ENCODE measurements around the gene NFIC. TPM values are rescaled to one million over a fixed set of nuclear protein-coding genes. Genes with fewer than 3 reads are reported as not detected.

NFIC gene
- total RNA-seq, 1 experiment from 2014 or later: 75.6 TPM

DNA sequence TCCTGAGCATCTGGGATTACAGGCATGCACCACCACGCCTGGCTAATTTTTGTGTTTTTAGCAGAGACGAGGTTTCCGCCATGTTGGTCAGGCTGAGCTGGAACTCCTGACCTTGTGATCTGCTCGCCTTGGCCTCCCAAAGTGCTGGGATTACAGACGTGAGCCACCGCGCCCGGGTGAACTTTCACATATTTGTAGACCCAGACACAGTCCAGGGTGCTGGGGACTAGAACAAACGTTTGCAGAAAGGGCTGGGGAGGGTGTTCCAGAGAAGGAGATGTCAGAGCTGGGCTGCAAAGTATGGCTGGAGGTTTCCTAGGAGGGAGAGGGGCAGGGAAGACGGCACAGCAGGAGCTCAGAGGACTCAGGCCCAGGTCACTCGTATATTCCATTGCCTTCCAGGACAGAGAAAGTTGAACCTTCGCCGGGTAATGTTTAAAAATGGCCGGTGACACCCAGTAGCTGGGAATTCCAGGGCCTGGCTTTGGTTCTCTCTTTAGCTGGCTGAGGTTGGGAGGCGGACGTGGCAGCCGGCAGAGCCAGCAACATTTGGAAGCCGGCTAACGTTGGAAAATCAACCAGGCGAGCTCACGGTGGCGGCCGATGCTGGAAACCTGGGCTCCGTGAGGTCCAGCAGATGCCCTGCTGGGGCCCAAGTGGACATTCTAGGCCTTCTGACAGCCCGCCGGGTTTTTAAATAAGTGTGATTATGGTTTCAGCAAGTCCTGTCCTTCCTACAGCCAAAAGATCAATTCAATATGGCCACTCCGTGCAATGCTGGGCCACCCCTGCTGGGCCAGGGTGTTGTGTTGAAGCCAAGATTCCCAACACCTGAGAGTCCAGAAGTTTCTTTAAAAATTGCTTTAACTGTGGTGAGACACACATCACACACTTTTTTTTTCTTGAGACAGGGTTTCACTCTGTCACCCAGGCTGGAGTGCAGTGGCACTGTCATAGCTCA lies 41.5 kb downstream of the NFIC start:
- BruUV-seq (replicated peaks): no TSS peak
- Histone ChIP-seq H4K20me1 (ENCODE audit: insufficient read depth) (peaks cover 17% of the 10 kb centered on the region), H3K79me2 (ENCODE audit: low read depth) (peaks cover 5% of the 10 kb centered on the region; the same call in 1 of the 2 replicates), H3K9me2 (ENCODE audit: insufficient read depth) (no peaks in the 10 kb centered on the region), H3K27ac (no peak overlapping the region), H3K4me2 (no peak overlapping the region), H2AFZ (no peak overlapping the region), H3K4me3 (no peak overlapping the region), H3K4me1 (replicated peaks; ENCODE audit: insufficient read depth) (no peaks in the 10 kb centered on the region), H3K9me3 (ENCODE audit: insufficient read depth, low read depth) (no peaks in the 10 kb centered on the region), H3F3A (ENCODE audit: insufficient read depth, low read depth) (no peaks in the 10 kb centered on the region), H3K27me3 (ENCODE audit: insufficient read depth, low read depth) (no peaks in the 10 kb centered on the region), H3K36me3 (ENCODE audit: low read depth) (no peaks in the 10 kb centered on the region)
- no peak for TF ChIP-seq EZH2 (IDR thresholded peaks at IDR 0.05; ENCODE audit: low read depth)
- TF ChIP-seq, protein P1, sequence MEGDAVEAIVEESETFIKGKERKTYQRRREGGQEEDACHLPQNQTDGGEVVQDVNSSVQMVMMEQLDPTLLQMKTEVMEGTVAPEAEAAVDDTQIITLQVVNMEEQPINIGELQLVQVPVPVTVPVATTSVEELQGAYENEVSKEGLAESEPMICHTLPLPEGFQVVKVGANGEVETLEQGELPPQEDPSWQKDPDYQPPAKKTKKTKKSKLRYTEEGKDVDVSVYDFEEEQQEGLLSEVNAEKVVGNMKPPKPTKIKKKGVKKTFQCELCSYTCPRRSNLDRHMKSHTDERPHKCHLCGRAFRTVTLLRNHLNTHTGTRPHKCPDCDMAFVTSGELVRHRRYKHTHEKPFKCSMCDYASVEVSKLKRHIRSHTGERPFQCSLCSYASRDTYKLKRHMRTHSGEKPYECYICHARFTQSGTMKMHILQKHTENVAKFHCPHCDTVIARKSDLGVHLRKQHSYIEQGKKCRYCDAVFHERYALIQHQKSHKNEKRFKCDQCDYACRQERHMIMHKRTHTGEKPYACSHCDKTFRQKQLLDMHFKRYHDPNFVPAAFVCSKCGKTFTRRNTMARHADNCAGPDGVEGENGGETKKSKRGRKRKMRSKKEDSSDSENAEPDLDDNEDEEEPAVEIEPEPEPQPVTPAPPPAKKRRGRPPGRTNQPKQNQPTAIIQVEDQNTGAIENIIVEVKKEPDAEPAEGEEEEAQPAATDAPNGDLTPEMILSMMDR (conservative IDR thresholded peaks at IDR 0.05): no peak
- DNase-seq: no peak
- intact Hi-C loops (cut with micrococcal nuclease; ENCODE audit: unreplicated experiment): no loop called here
- POLR2A ChIA-PET (ENCODE audit: unreplicated experiment): no interaction called here
- CTCF ChIA-PET: no interaction called here

DNA sequence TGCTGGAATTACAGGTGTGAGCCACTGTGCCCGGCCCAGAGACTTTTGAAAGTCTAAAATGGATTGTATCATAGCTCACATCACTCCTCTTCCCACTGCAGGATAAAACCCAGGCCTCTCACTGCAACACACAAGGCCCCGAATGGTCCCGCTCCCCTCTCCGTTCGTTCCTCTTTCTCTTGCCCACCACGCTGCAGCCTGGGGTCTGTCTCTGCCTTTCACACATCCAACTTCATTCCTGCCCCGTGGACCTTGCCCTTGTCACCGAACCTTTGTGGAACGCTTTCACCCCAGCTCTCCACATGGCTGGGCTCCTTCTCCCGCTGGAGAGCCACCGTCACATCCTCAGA lies 42.6 kb downstream of the NFIC start:
- peaks cover 12% of the 10 kb centered on the region for H4K20me1 ChIP-seq (ENCODE audit: insufficient read depth)
- no peak overlapping the region for H3K27ac ChIP-seq
- H3F3A ChIP-seq (ENCODE audit: insufficient read depth, low read depth): no peaks in the 10 kb centered on the region
- no peaks in the 10 kb centered on the region for H3K4me1 ChIP-seq (replicated peaks; ENCODE audit: insufficient read depth)
- POLR2A ChIA-PET (ENCODE audit: unreplicated experiment): no interaction called here
- H3K79me2 ChIP-seq (ENCODE audit: low read depth): no peaks in the 10 kb centered on the region
- CTCF ChIA-PET: no interaction called here
- H3K9me3 ChIP-seq (ENCODE audit: insufficient read depth, low read depth): no peaks in the 10 kb centered on the region
- no peaks in the 10 kb centered on the region for H3K27me3 ChIP-seq (ENCODE audit: insufficient read depth, low read depth)
- H3K36me3 ChIP-seq (ENCODE audit: low read depth): no peaks in the 10 kb centered on the region
- no TSS peak for BruUV-seq (replicated peaks)
- no peak overlapping the region for H2AFZ ChIP-seq
- no peak for DNase-seq
- TF ChIP-seq EZH2 (IDR thresholded peaks at IDR 0.05; ENCODE audit: low read depth): no peak
- TF ChIP-seq, protein P1 (conservative IDR thresholded peaks at IDR 0.05): no peak
- intact Hi-C loops (cut with micrococcal nuclease; ENCODE audit: unreplicated experiment): no loop called here
- H3K9me2 ChIP-seq (ENCODE audit: insufficient read depth): no peaks in the 10 kb centered on the region
- H3K4me3 ChIP-seq: no peak overlapping the region
- no peak overlapping the region for H3K4me2 ChIP-seq

DNA sequence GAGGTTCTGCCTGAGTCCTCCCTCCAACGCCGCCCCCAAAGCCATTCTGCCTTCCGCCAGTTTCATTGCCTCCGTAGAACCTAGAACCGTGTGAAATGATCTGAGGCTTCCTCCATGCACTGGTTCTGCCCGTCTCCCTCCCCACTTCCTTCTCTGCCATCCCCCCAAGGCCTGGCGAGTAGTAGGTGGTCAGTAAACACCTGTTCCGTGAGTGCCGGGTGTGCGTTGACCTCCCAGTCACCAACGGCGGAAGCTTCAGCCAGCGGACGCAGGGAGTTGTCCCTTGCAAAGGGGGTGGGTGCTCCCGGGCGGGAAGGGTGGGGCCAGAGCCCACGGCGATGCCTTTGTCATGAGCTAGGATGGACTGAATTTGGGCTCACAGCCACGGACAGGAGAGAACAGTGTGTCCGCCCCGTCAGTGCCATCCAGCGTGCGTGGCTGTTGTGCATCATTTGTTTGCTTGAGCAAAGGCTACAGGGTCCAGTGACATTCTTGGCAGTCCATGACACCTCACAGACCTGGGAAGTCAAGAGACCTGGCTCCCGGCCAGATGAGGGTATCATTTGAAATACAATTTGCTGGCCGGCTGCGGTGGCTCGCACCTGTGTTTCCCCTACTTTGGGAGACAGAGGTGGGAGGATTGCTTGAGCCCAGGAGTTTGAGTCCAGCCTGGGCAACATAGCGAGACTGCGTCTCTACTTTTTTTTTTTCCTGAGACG lies 43.1 kb downstream of the NFIC start:
- H3K9me3 ChIP-seq (ENCODE audit: insufficient read depth, low read depth): no peaks in the 10 kb centered on the region
- H3K9me2 ChIP-seq (ENCODE audit: insufficient read depth): no peaks in the 10 kb centered on the region
- H3K79me2 ChIP-seq (ENCODE audit: low read depth): no peaks in the 10 kb centered on the region
- DNase-seq: no peak
- no peak overlapping the region for H2AFZ ChIP-seq
- H3K27ac ChIP-seq: no peak overlapping the region
- H3K4me2 ChIP-seq: no peak overlapping the region
- H3F3A ChIP-seq (ENCODE audit: insufficient read depth, low read depth): no peaks in the 10 kb centered on the region
- H3K36me3 ChIP-seq (ENCODE audit: low read depth): no peaks in the 10 kb centered on the region
- no peaks in the 10 kb centered on the region for H3K27me3 ChIP-seq (ENCODE audit: insufficient read depth, low read depth)
- ChIA-PET CTCF (no interaction called here), POLR2A (ENCODE audit: unreplicated experiment) (no interaction called here)
- H4K20me1 ChIP-seq (ENCODE audit: insufficient read depth): peaks cover 12% of the 10 kb centered on the region
- intact Hi-C loops (cut with micrococcal nuclease; ENCODE audit: unreplicated experiment): no loop called here
- H3K4me3 ChIP-seq: no peak overlapping the region
- no peaks in the 10 kb centered on the region for H3K4me1 ChIP-seq (replicated peaks; ENCODE audit: insufficient read depth)
- TF ChIP-seq, protein P1 (conservative IDR thresholded peaks at IDR 0.05): no peak
- TF ChIP-seq EZH2 (IDR thresholded peaks at IDR 0.05; ENCODE audit: low read depth): no peak
- BruUV-seq (replicated peaks): no TSS peak
